GM18907 (cell line): ENCODE measurements around the gene SEC14L3.

Experiments
- ATAC-seq: cut with Tn5 transposase; IDR thresholded peaks from one replicate; pipeline ENCODE4 v1.9.1; 2021; ENCODE audit warnings: mild to moderate bottlenecking, moderate library complexity; ENCODE audit not compliant: unreplicated experiment

Gene SEC14L3

DNA sequence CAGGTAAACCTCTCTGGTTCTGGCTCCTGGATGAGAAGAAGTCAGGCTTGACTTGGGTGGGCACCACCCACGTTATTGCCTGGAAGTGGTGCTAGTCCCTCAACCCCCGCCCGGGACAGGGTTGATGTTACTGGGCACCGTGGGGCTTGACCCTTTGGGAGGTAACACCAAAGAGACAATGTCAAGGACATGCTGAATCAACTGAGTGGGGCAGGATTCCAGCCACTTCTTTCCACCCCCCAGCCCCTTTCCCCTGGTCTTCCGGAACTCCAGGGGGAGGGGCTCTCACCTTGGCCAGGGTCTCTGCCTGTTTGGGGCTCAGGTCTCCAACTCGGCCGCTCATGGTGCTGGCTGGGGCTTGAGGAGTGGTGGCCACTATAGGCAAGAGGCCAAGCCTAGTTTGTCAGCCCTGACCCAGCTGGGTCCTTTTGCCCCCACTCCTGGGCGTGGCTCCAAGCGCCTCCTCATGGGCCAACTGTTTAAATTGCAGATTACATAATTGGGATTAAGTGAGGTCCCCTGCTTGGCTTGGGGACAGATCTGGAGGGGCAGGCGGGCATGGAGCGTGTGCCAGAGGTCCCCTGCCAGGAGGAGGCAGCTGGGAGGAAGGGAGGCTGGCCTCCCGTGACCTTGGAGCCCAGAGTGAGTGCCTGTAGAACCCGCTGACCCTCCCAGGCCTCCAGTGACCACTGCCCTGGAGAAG, at the start of gene SEC14L3:
Gene SEC14L3, minus strand, starts transcription at position 402 of the 703 bp plus-strand sequence. Its CDS starts 59 bp downstream, at position 343.
- ATAC-seq, result no peak

DNA sequence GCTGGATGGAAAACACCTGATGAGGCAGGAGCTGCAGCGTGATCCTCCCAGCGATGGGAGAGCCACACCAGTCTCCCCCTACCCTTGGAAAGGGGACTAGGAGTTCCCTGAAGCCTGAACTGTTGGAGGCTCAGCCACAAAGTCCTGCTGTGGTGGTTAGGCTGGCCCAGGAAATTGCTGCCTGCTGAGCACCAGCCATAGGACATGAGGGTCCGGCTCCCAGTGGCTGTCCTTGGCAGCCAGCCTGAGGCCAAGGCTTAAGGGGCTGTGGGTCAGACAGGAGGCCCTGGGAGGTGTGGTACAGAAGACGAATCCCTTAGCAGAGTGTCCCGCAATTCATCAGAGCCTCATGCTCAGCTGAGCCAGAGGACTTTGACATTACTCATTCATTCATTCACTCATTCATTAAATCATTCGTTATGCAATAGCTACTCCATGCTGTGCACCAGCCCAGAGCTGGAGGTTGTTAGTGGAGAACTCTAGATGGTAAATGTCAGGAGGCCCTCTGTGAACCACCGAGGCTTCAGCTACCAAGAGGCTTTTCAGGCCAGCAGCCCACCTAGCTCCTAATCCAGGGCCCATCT, 48.1 kb upstream of the SEC14L3 start:
- ATAC-seq, result no peak

DNA sequence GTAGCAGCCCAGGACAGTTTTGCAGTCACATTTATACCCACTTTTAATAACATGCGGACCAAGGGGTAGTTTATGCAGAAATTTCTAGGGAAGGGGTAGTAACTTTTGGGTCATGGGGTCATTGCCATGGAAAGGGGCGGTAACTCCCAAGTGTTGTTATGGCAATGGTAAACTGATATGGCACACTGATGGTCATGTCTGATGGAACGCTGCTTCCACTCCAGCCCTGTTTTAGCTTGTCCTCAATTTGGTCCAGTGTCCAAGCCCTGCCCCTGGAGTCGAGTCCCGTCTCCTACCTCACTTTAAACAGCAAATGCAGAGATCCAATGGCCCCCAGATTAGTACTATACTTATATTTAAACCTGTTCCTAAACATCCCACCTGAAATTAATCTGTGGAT, 44.9 kb upstream of the SEC14L3 start:
- ATAC-seq, result no peak

DNA sequence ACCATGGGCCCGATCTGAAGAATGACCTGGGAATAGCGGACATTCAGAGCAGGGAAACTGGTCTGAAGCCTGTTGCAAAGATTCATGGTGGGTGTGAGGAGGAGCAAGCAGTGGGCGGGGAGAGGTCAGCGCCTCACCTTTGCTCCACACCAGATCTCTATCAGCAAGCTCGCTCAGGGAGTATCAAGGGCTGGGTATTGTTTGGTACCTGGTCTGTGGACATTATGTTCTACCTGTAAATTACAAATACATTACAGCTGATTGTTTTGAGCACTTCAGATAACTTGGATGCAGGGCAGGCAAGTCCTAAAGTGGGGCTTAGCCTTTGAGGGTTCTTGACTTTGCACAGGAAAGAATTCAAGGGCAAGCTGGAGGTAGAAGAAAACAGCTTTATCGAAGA, 44.5 kb upstream of the SEC14L3 start:
- ATAC-seq, result no peak

DNA sequence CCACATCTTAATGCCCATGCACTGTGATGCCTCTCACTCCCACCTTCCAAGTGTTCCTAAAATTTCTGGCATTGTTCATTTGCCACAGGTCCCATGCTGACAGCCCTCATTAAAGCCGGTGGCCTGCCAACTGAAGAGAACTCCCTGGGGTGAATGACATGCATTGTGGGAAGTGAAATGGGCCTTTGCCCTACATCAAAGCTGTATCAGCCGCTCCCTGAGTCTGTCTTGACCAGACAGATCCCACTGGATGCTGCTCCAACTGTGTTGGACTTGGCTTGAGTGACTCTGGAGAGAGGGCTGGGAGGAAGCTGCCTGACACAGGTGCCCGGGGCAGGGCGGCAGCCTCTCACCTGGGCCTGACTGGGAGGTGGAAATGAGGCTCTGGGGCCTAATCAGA, 42.4 kb upstream of the SEC14L3 start:
- no peak for ATAC-seq

DNA sequence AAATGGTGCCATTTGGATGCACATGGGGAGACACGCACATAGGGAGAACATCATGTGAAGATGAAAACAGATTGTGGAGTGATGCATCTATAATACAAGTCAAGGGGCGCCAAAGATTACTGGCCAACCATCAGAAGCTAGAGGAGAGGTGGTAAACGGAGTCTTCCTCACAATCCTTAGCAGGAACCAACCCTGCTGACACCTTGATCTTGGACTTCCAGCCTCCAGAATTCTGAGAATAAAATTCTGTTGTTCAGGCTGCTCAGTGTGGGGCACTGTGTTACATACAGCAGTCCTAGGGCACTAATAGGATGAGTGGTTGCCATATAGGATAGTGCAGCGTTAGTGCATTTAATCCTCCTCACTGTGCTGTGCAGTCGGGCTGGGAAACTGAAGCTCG, 41.6 kb upstream of the SEC14L3 start:
- no peak for ATAC-seq

DNA sequence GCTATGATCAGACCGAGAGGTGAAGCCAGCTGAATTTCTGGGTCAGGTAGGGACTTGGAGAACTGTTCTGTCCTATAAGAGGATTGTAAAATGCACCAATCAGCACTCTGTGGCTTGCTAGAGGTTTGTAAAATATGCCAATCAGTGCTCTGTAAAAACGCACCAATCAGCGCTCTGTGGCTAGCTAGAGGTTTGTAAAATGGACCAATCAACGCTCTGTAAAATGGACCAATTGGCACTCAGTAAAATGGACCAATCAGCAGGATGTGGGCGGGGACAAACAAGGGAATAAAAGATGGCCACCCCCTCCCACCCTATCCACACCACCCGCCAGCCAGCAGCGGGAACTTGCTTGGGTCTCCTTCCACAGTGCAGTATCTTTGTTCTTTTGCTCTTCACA, 40.1 kb upstream of the SEC14L3 start:
- ATAC-seq, result no peak

DNA sequence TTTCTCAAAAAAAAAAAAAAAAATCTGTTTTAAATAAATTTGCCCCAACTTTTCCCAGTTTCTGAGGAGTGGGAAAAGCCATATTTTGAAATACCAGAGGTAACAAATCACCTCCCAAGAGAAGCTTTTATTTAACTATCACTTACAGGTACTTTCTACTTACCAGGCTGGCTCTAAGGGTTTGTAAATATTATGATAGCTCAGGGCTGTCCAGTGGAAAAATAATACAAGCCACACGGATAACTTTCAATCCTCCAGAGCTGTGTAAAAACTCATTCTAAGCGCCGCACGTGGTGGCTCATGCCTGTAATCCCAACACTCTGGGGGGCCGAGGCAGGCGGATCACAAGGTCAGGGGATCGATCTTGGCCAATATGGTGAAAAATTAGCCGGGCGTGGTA, 39.3 kb upstream of the SEC14L3 start:
- no peak for ATAC-seq

DNA sequence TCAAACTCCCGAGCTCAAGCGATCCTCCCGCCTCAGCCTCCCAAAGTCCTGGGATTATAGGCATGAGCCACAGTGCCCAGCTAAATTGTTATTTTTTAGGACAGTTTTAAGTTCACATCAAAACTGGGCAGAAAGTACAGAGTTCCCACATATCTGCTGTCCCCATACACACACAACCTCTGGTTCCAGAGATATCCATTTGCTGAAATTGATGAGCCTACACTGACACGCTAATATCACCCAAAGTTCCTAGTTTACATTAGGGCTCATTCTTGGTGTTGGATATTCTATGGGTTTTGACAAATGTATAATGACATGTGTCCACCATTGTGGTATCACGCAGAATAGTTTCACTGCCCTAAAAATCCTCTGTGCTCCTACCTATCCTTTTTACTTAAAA, 36.4 kb upstream of the SEC14L3 start:
- ATAC-seq, result no peak

DNA sequence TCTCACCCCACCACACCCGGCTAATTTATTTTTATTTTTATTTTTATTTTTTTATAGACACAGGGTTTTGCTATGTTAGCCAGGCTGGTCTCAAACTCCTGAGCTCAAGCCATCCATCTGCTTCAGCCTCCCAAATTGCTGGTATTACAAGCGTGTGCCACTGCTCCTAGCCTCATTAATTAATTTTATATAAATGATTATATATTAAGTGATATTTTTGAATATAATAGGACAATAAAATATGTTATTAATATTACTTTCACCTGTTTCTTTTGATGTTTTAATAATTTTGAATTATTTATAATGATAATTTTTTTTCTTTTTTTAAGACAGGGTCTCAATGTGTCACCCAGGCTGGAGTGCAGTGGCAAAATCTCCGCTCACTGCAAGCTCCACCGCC, 35.9 kb upstream of the SEC14L3 start:
- no peak for ATAC-seq

DNA sequence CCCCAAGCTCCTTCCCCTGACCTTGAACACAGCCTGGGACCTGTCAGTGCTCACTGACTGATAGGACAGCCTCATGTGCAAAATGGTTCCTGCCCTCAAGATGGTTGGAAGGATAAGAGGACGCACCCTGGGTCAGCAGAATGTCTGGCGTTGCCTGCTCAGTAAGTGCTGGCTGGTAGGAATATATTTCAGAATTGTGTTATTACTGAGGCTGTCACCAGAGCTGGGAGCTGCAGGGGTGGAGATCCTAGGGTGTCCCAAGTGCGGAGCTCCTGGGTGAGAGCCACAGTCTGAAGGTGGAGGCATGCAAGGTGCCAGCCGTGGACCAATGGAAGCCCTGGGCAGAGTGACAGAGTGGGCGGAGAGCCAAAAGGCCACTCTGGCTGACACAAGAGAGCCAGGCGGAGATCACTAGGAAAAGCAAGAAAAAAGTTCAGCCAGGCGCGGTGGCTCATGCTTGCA, 34.7 kb upstream of the SEC14L3 start:
- ATAC-seq, result no peak

DNA sequence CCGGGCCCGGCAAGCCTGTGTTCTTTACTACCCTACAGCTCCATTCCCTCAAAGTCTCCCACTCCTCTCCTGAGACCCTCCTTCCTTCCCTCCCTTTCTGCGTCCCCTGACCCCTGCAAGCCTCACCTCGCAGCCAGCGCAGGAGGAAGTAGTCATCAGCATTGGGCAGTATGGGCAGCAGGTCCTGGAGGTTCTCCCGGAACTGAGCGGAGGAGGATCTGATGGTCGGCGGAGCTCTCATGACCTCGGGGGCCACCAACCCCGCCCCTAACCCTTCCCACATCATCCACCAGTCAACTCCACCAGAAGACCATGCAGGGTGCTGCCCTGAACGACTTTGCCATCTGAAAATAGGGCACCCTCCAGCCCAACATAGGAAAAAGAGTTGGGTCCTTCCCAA, 31.7 kb upstream of the SEC14L3 start:
- no peak for ATAC-seq

DNA sequence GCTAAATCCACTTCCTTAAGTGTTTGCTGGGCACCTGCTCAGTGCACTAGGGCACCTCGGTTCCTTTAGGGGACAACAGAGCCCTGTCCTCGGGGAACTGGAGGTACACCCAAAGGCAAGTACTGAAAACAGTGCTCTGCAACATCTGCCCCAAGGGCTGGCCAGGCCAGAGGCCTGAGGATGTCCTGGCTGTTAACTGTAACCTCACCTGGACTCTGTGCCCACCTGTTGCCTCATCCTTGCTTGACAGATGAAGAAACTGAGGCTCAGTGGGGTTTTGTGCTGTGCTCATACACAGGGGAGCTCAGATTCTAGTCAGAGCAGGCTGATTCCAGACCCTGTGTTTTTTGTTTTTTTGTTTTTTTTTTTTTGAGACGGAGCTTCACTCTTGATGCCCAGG, 31.1 kb upstream of the SEC14L3 start:
- no peak for ATAC-seq

DNA sequence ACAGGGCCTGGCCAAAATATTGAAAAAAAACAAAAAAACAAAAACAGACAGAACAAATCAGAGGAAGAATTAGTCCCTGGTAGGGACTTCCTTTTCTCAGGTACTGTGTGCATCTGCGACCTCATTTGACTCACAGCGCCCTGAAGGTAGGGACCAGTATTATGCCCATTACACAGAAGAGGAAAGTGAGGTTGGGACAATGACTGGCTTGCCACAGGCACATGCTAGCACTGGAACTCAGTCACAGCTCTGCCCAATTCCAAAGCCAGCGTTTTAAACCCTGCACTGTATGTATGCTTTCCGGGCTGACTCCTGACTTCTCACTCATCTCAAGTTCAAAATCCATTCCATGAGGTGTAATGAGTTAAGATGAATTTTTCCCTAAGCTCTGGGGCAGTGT, 30.3 kb upstream of the SEC14L3 start:
- no peak for ATAC-seq

DNA sequence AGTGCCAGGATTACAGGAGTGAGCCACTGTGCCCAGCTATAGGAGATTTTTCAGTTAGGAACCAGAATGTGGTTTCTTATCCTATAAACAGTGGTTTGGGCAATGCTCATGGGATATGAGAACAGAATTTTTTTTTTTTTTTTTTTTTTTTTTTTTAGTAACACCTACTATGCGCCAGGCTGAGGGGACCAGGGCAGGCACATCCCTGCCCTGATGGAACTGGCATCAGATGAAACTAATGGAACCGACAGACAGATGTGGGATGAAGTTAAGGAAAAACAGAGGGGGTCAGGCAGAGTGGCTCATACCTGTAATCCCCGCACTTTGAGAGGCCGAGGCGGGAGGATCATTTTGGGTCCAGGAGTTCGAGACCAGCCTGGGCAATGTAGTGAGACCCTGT, 28.8 kb upstream of the SEC14L3 start:
- ATAC-seq, result no peak

DNA sequence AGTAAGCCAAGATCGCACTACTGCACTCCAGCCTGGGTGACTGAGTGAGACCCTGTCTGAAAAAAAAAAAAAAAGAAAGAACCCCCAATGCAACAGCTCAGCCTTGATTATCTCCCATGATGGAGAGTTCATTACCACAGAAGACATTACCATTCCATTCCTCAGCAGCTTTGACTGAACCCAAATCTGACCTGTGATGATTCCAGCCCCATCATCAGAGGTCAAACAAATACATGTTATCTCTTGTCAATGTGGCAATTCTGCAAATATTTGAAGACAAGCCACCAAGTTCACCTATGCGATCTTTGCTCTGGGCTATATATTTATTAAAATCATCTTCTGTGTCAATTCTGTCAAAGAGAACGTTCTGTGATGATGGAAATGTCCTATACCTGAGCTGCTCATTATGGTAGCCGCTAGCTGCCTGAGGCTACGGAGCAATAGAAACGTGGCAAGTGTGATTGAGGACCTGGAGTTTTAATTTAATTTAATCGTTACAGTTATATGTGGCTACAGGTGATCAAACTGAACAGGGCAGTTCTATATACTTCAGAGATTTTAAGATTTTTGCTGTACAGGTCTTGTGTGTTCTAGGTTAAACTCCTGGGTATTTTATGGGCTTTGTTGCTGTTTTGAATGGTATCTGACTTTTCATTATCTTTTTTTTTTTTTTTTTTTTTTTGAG, 25.8 kb upstream of the SEC14L3 start:
- ATAC-seq, result no peak

DNA sequence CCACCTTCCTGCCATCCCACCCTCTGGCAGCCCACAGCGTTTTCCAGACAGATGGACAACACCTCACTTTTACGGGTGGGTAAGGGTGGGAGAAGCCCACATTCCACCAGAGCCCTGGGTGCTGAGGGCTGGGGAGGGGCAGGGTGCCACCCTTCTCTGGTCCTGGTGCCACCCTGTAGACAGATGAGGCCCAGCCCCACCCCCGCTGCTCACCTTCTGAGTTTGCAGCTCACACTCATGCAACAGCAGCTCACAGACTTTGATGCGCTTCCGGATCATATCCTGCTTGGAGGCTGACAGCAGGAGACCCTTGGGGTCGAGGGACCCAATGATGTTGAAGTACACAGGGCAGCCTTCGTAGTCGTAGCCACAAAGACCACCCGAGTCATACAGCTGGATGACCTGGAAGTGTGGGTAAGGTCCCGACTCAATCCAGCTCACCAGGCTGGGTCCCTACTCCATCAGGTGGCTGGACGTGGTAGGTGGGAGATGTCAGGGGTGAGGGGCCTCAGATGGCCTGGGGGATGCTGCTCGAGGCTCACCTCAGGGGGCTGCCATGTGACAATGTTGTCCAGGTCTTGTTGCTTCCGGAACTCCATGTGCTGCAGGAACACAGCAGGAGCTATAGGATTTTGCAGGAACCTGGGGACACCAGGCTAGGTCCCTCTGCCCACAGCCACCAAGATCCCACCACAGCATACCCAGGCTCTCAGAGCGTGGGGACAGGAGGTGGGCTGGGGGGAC, 23.4 kb upstream of the SEC14L3 start:
- no peak for ATAC-seq

DNA sequence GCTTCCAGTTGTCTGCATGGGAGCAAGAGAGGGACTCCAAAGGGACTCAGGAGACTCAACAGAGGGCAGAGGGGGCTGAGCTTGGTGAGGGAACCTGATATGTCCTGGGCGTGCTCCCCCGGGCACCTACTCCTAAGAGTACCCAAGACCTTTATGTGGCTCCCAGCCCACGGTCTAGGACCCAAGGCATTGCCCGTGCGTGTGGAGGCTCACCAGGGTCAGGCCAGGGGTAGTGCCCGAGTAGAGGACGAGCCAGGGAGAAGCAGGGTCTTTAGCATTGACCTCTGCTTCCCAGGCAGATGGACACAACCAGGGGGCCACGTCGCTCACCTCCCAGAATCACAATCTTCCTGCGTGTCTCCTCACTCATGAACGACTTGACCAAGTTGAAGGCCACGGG, 20.3 kb upstream of the SEC14L3 start:
- ATAC-seq, result no peak

DNA sequence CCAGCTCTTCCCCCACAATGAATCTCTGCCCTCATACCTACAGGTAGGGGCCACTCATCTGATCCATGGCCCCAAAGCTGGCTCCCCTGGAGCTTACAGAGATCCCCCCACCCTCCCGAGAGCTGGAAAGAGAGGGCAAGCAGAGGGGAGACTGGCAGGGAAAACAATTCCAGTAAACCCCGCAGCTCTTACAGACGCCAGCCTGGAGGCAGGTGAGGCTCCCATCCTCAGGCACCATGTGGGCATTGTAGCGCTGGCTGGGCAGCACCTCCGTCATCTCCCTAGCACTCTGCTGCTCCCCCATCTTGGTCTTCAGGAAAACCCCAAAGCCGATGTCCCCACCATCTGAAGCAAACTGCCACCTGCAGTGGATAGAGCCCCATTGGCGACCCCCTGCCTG, 19.6 kb upstream of the SEC14L3 start:
- no peak for ATAC-seq

DNA sequence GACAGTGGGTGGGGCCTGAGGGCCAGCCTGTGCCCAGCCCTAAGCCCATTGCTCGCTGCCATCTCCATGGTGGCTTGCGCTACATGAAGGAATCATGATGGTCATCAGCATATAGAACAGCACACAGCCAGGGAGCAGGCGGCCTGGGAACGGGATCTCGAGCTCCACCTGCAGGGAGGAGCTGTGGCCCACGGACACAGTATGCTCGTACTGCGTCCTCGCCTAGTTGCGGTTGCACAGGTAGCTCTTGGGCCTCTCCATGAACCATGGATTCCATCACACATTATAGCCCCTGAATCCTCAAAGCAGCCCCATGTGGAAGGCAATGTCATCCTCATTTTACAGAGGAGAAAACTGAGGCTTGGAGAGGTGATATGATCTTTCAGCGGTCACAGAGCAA, 18.6 kb upstream of the SEC14L3 start:
- no peak for ATAC-seq

DNA sequence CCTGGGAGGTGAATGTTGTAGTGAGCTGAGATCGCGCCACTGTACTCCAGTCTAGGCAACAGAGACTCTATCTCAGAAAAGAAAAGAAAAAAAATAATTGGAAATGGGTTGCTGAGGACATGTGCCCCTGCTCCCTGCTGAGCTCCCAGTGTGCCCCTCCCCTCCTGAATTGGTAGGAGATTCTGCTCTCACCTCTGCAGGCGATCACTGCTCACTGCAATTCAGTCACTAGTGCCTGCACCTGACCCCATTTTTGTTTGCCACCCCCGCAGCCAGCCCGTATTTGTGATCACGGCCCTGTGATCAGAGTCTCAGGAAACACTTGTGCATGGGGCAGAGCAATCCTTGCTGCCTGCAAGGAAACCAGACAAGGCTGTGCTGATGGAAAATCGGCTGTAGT, 16.3 kb upstream of the SEC14L3 start:
- ATAC-seq, result no peak

DNA sequence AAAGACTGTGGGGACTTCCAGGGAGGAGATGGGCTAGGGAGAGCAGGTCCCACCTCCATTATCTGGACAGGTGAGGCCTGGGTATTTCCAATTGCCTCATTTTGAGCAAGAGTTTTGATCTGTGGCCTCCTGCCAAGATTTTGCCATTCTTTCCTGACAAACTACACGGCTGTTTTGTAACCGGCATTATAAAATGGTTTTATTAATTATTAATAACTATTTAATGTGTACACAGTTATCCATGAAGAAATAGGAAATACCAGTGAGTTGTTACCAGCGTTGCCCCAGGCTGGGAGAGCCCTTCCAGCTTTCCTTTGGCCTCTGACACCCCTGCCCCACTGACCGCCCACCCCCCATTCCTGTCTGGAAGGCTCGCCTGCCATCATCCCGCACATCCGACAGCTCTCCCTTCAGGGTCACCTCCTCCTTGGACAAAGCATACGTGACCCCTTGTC, 14.9 kb upstream of the SEC14L3 start:
- no peak for ATAC-seq
